Measurements from ENCODE around the gene DEFB132. TPM values are rescaled to one million over a fixed set of nuclear protein-coding genes. Genes with fewer than 3 reads are reported as not detected.

Gene DEFB132
- total RNA-seq, 2 experiments from 2014 or later: not detected

GRCh38 chr20:289693-290083, 32.2 kb downstream of the DEFB132 start:
- ChIA-PET POLR2A (interaction anchor here (0.6 kb wide), 1 partner anchor 91 kb away, joined by 4 read pairs; the partner anchor contains the start of gene TRIB3), CTCF (ENCODE audit: unreplicated experiment) (no interaction called here)
- intact Hi-C loops (cut with micrococcal nuclease; ENCODE audit: unreplicated experiment): no loop called here
- peak overlapping the region; percentile 95 for H2AFZ ChIP-seq (ENCODE audit: low read length)
- no TSS peak for BruUV-seq (replicated peaks)
- no peaks in the 10 kb centered on the region for H3K79me2 ChIP-seq (ENCODE audit: insufficient read depth, low read depth, low read length)
- H3K36me3 ChIP-seq (ENCODE audit: insufficient read depth, low read length): no peaks in the 10 kb centered on the region
- no peaks in the 10 kb centered on the region for H4K20me1 ChIP-seq (ENCODE audit: insufficient read depth, low read length)
- peaks cover 22% of the 10 kb centered on the region for H3K4me1 ChIP-seq (ENCODE audit: insufficient read depth, low read length, poor library complexity, severe bottlenecking)
- TF ChIP-seq CTCF (conservative IDR thresholded peaks at IDR 0.05; ENCODE audit: low read length) (no peak), EZH2phosphoT487 (IDR thresholded peaks at IDR 0.05; ENCODE audit: borderline replicate concordance, low read depth, low read length) (no peak)
- H3K9me3 ChIP-seq (ENCODE audit: low read length): no peaks in the 10 kb centered on the region
- H3K9me2 ChIP-seq (ENCODE audit: insufficient read depth, low read length): no peaks in the 10 kb centered on the region
- H3K4me2 ChIP-seq (ENCODE audit: low read length): peak overlapping the region; percentile 74
- no peak overlapping the region for H3K27ac ChIP-seq (ENCODE audit: low read depth, low read length, poor library complexity, severe bottlenecking)
- DNase-seq (ENCODE audit: low spot score): no peak
- H3K4me3 ChIP-seq (ENCODE audit: low read depth, low read length, poor library complexity, severe bottlenecking): peak overlapping the region; percentile 71

- ChIA-PET POLR2A (interaction anchor here (0.6 kb wide), 1 partner anchor 90 kb away, joined by 4 read pairs; the partner anchor contains the start of gene TRIB3), CTCF (ENCODE audit: unreplicated experiment) (no interaction called here)
- BruUV-seq (replicated peaks): no TSS peak
- no peak for TF ChIP-seq EZH2phosphoT487 (IDR thresholded peaks at IDR 0.05; ENCODE audit: borderline replicate concordance, low read depth, low read length)
- peak; percentile 56; the same call in 1 of the 2 replicates for TF ChIP-seq CTCF (conservative IDR thresholded peaks at IDR 0.05; ENCODE audit: low read length)
- peak within 1 kb of the TSS; percentile 95 for H2AFZ ChIP-seq (ENCODE audit: low read length)
- peak within 1 kb of the TSS; percentile 74 for H3K4me2 ChIP-seq (ENCODE audit: low read length)
- H3K36me3 ChIP-seq (ENCODE audit: insufficient read depth, low read length): no peaks in the 10 kb centered on the region
- intact Hi-C loops (cut with micrococcal nuclease; ENCODE audit: unreplicated experiment): no loop called here
- no peaks in the 10 kb centered on the region for H3K9me2 ChIP-seq (ENCODE audit: insufficient read depth, low read length)
- H3K79me2 ChIP-seq (ENCODE audit: insufficient read depth, low read depth, low read length): no peaks in the 10 kb centered on the region
- peaks cover 22% of the 10 kb centered on the region for H3K4me1 ChIP-seq (ENCODE audit: insufficient read depth, low read length, poor library complexity, severe bottlenecking)
- no peak within 1 kb of the TSS for H3K27ac ChIP-seq (ENCODE audit: low read depth, low read length, poor library complexity, severe bottlenecking)
- no peaks in the 10 kb centered on the region for H3K9me3 ChIP-seq (ENCODE audit: low read length)
- H4K20me1 ChIP-seq (ENCODE audit: insufficient read depth, low read length): no peaks in the 10 kb centered on the region
- peak; percentile 96 for DNase-seq (ENCODE audit: low spot score)
- peak within 1 kb of the TSS; percentile 71 for H3K4me3 ChIP-seq (ENCODE audit: low read depth, low read length, poor library complexity, severe bottlenecking)
Observed at GRCh38 chr20:290084-290831, 32.7 kb downstream of the DEFB132 start, which contains the start of gene C20orf96. TSS of gene C20orf96 (minus strand) at chr20:290750. CDS start at chr20:290610, 140 bp downstream.

GRCh38 chr20:294602-295001, 37.1 kb downstream of the DEFB132 start:
- Histone ChIP-seq H3K4me3 (ENCODE audit: low read depth, low read length, poor library complexity, severe bottlenecking) (no peak overlapping the region), H3K9me2 (ENCODE audit: insufficient read depth, low read length) (no peaks in the 10 kb centered on the region), H3K36me3 (ENCODE audit: insufficient read depth, low read length) (peaks cover 2% of the 10 kb centered on the region), H3K4me1 (ENCODE audit: insufficient read depth, low read length, poor library complexity, severe bottlenecking) (peaks cover 31% of the 10 kb centered on the region), H3K9me3 (ENCODE audit: low read length) (no peaks in the 10 kb centered on the region), H3K27ac (ENCODE audit: low read depth, low read length, poor library complexity, severe bottlenecking) (no peak overlapping the region), H3K4me2 (ENCODE audit: low read length) (no peak overlapping the region), H3K79me2 (ENCODE audit: insufficient read depth, low read depth, low read length) (peaks cover 25% of the 10 kb centered on the region), H2AFZ (ENCODE audit: low read length) (no peak overlapping the region), H4K20me1 (ENCODE audit: insufficient read depth, low read length) (peaks cover 10% of the 10 kb centered on the region; the same call in 1 of the 2 replicates)
- intact Hi-C loops (cut with micrococcal nuclease; ENCODE audit: unreplicated experiment): no loop called here
- no peak for DNase-seq (ENCODE audit: low spot score)
- TF ChIP-seq EZH2phosphoT487 (IDR thresholded peaks at IDR 0.05; ENCODE audit: borderline replicate concordance, low read depth, low read length) (no peak), CTCF (conservative IDR thresholded peaks at IDR 0.05; ENCODE audit: low read length) (no peak)
- ChIA-PET CTCF (ENCODE audit: unreplicated experiment) (no interaction called here), POLR2A (interaction anchor here (1.1 kb wide), 1 partner anchor 29 kb away, joined by 4 read pairs; no protein-coding TSS in a partner anchor)
- no TSS peak for BruUV-seq (replicated peaks)

Measured in OCI-LY7 (cell line).